Smooth muscle cell (in vitro differentiated cells): ENCODE measurements around the gene TUBB1. TPM values are rescaled to one million over a fixed set of nuclear protein-coding genes. Genes with fewer than 3 reads are reported as not detected.

Experiments used
- DNase-seq: peaks from one replicate; lab custom pipeline; 2025; ENCODE audit not compliant: unreplicated experiment; lab: John Stamatoyannopoulos, UW
- H2AFZ ChIP-seq: fragments of 200-600 bp; sonication (generic); 2 replicates; pipeline ENCODE4 v1.6.0; 2016; ENCODE audit warnings: antibody characterized with exemption, low read depth, mild to moderate bottlenecking
- H3F3A ChIP-seq: fragments of 200-600 bp; sonication (generic); 2 replicates; pipeline ENCODE4 v1.6.0; 2017; ENCODE audit warnings: antibody characterized with exemption, low read depth
- H3K27ac ChIP-seq: fragments of 200-600 bp; sonication (generic); 2 replicates; pipeline ENCODE4 v1.5.1; 2016; ENCODE audit warnings: low read depth, mild to moderate bottlenecking
- H3K27me3 ChIP-seq: fragments of 200-600 bp; sonication (generic); 2 replicates; pipeline ENCODE4 v1.6.1; 2016; ENCODE audit warnings: low read depth, mild to moderate bottlenecking
- H3K36me3 ChIP-seq: fragments of 200-600 bp; sonication (generic); 2 replicates; pipeline ENCODE4 v1.5.1; 2016; ENCODE audit warnings: low read depth
- H3K4me1 ChIP-seq: fragments of 200-600 bp; sonication (generic); 2 replicates; pipeline ENCODE4 v1.5.1; 2016; ENCODE audit warnings: low read depth
- H3K4me2 ChIP-seq: fragments of 200-600 bp; sonication (generic); 2 replicates; pipeline ENCODE4 v1.6.0; 2016; ENCODE audit warnings: mild to moderate bottlenecking
- H3K4me3 ChIP-seq: fragments of 200-600 bp; sonication (generic); 2 replicates; pipeline ENCODE4 v1.5.1; 2016; ENCODE audit warnings: mild to moderate bottlenecking
- H3K79me2 ChIP-seq: fragments of 200-600 bp; sonication (generic); 2 replicates; pipeline ENCODE4 v1.6.0; 2016; ENCODE audit warnings: low read depth, mild to moderate bottlenecking
- H3K9ac ChIP-seq: fragments of 200-600 bp; sonication (generic); 2 replicates; pipeline ENCODE4 v1.6.0; 2016; ENCODE audit warnings: low read depth
- H3K9me3 ChIP-seq: fragments of 200-600 bp; sonication (generic); replicated peaks from 2 replicates; pipeline ENCODE4 v1.5.1; 2016; ENCODE audit warnings: low read depth
- H4K20me1 ChIP-seq: fragments of 200-600 bp; sonication (generic); 2 replicates; pipeline ENCODE4 v1.6.0; 2016; ENCODE audit warnings: low read depth
- CTCF ChIP-seq: fragments of 200-600 bp; sonication (generic); IDR thresholded peaks from 2 replicates; pipeline ENCODE4 v1.5.1; 2017; ENCODE audit warnings: borderline replicate concordance, mild to moderate bottlenecking, antibody characterized with exemption; ENCODE audit not compliant: insufficient read depth, poor library complexity, severe bottlenecking
- WGBS: methylation state at CpG from one replicate; pipeline ENCODE4 v1.1.7; 2016; ENCODE audit warnings: low lambda C conversion rate; 5-methylcytosine and 5-hydroxymethylcytosine counted together
- polyA plus RNA-seq: library from polyadenylated mRNA; unstranded; fragments of >200 nt; fragmentation: Nextera tagmentation; extraction: Ambion mirVana; gene quantifications from 2 replicates; pipeline ENCODE4 v1.2.1, GENCODE V29; 2016
- total RNA-seq: library from RNA; depleted of rRNA; stranded (reverse); fragments of >200 nt; gene quantifications from 2 replicates; pipeline ENCODE4 v1.2.3, GENCODE V29; 2014

Gene TUBB1
- total and polyA plus RNA-seq, 2 experiments from 2014 or later, result 0.67 TPM; not detected in 1

GRCh38 chr20:59004763-59005522, 14.3 kb upstream of the TUBB1 start:
- no peak for TF ChIP-seq CTCF
- H3K4me2 ChIP-seq, result peak overlapping the region; percentile 100
- H3K79me2 ChIP-seq, result peaks cover 18% of the 10 kb centered on the region
- H4K20me1 ChIP-seq, result peaks cover 8% of the 10 kb centered on the region
- H2AFZ ChIP-seq, result no peak overlapping the region
- H3K27ac ChIP-seq, result no peak overlapping the region
- H3K27me3 ChIP-seq, result no peaks in the 10 kb centered on the region
- no peaks in the 10 kb centered on the region for H3K36me3 ChIP-seq
- DNase-seq, result no peak
- no peak overlapping the region for H3K4me3 ChIP-seq
- no peaks in the 10 kb centered on the region for H3K9me3 ChIP-seq
- 91% methylated on average over 16 of the region's 17 CpGs for WGBS
- no peak overlapping the region for H3K9ac ChIP-seq
- H3F3A ChIP-seq, result no peaks in the 10 kb centered on the region
- H3K4me1 ChIP-seq, result peaks cover 11% of the 10 kb centered on the region

GRCh38 chr20:59005523-59006166, 13.6 kb upstream of the TUBB1 start:
- H3F3A ChIP-seq, result no peaks in the 10 kb centered on the region
- no peak overlapping the region for H2AFZ ChIP-seq
- H3K27ac ChIP-seq, result no peak overlapping the region
- H3K9me3 ChIP-seq, result no peaks in the 10 kb centered on the region
- no peaks in the 10 kb centered on the region for H3K36me3 ChIP-seq
- H4K20me1 ChIP-seq, result peaks cover 8% of the 10 kb centered on the region
- TF ChIP-seq CTCF, result no peak
- peaks cover 18% of the 10 kb centered on the region for H3K79me2 ChIP-seq
- H3K4me3 ChIP-seq, result peak overlapping the region; percentile 76
- H3K27me3 ChIP-seq, result no peaks in the 10 kb centered on the region
- H3K9ac ChIP-seq, result peak overlapping the region; percentile 93
- peak overlapping the region; percentile 100 for H3K4me2 ChIP-seq
- WGBS, result 91% methylated on average over 3 of the region's 3 CpGs
- DNase-seq, result no peak
- peaks cover 13% of the 10 kb centered on the region for H3K4me1 ChIP-seq

- Histone ChIP-seq H2AFZ (peak overlapping the region; percentile 63), H3K9me3 (no peaks in the 10 kb centered on the region), H3K79me2 (peaks cover 18% of the 10 kb centered on the region), H3K36me3 (no peaks in the 10 kb centered on the region), H3K27ac (no peak overlapping the region), H3K27me3 (no peaks in the 10 kb centered on the region), H3K4me1 (peaks cover 16% of the 10 kb centered on the region), H3F3A (no peaks in the 10 kb centered on the region), H3K4me3 (peak overlapping the region; percentile 76), H3K9ac (peak overlapping the region; percentile 93), H3K4me2 (peak overlapping the region; percentile 100), H4K20me1 (peaks cover 8% of the 10 kb centered on the region)
- no peak for DNase-seq
- no peak for TF ChIP-seq CTCF
- 60% methylated on average over 29 of the region's 29 CpGs for WGBS
Measured at GRCh38 chr20:59006167-59006863, 12.9 kb upstream of the TUBB1 start.
